WTC11 (cell line): Measurements from ENCODE around the gene ELP2. TPM values are rescaled to one million over a fixed set of nuclear protein-coding genes. Genes with fewer than 3 reads are reported as not detected.
"Not testable (repeated sequence)": the region's sequence is repeated elsewhere in the genome, so short reads cannot be mapped to it uniquely, and the experiment has no call there.

ENCODE experiments used
- ATAC-seq: fragments of 200-7000 bp; cut with Tn5 transposase; 2 replicates; pipeline ENCODE4 v1.10.0; 2021; ENCODE audit warnings: mild to moderate bottlenecking, moderate library complexity
- CTCF ChIA-PET: fragments of 300-600 bp; sonication (Branson Sonifier 250); formaldehyde crosslinking; loops from one replicate; lab custom pipeline; 2021; ENCODE audit warnings: antibody characterized with exemption; lab: Charles Lee
- POLR2A ChIA-PET: fragments of 350-600 bp; sonication (Branson Sonifier 250); formaldehyde crosslinking; loops from one replicate; lab custom pipeline; 2021; ENCODE audit warnings: antibody characterized with exemption; lab: Charles Lee
- DNase-seq: peaks from one replicate; pipeline ENCODE4 v3.0.0; 2021; ENCODE audit warnings: low spot score
- H3K27ac Mint-ChIP-seq: 2 replicates; pipeline ENCODE4 v1.8.0; 2021; ENCODE audit warnings: mixed read lengths
- H3K27me3 Mint-ChIP-seq: 2 replicates; pipeline ENCODE4 v1.8.0; 2021; ENCODE audit warnings: low read depth, mild to moderate bottlenecking, moderate library complexity, mixed read lengths
- H3K36me3 Mint-ChIP-seq: 2 replicates; pipeline ENCODE4 v1.8.0; 2021; ENCODE audit warnings: mixed read lengths
- H3K4me1 Mint-ChIP-seq: 2 replicates; pipeline ENCODE4 v1.8.0; 2022; ENCODE audit warnings: mixed read lengths
- H3K4me3 Mint-ChIP-seq: 2 replicates; pipeline ENCODE4 v1.8.0; 2021; ENCODE audit warnings: mild to moderate bottlenecking, moderate library complexity, mixed read lengths
- H3K9me3 Mint-ChIP-seq: 2 replicates; pipeline ENCODE4 v1.8.0; 2021; ENCODE audit warnings: mixed read lengths
- ATF6 ChIP-seq: sonication (generic); formaldehyde crosslinking; IDR thresholded peaks from 2 replicates; pipeline ENCODE4 v1.8.1; 2023; ENCODE audit warnings: mild to moderate bottlenecking, missing genetic modification reagents
- EMX1 ChIP-seq: fragments of 250-450 bp; sonication (Bioruptor Pico); IDR thresholded peaks from 2 replicates; pipeline ENCODE4 v1.8.0; 2021; ENCODE audit warnings: mild to moderate bottlenecking
- FOXK1 ChIP-seq: sonication (generic); formaldehyde crosslinking; IDR thresholded peaks from 2 replicates; pipeline ENCODE4 v1.8.0; 2022; ENCODE audit warnings: mild to moderate bottlenecking, moderate library complexity, missing genetic modification reagents
- FOXP1 ChIP-seq: sonication (generic); formaldehyde crosslinking; IDR thresholded peaks from 2 replicates; pipeline ENCODE4 v1.8.0; 2022; ENCODE audit warnings: missing genetic modification reagents, mild to moderate bottlenecking, moderate library complexity, borderline replicate concordance
- IRF1 ChIP-seq: sonication (generic); formaldehyde crosslinking; IDR thresholded peaks from 2 replicates; pipeline ENCODE4 v1.8.0; 2023; ENCODE audit warnings: missing genetic modification reagents
- MXD4 ChIP-seq: fragments of 250-450 bp; sonication (Bioruptor Pico); IDR thresholded peaks from 2 replicates; pipeline ENCODE4 v1.8.0; 2021; ENCODE audit warnings: mild to moderate bottlenecking, moderate library complexity, borderline replicate concordance
- PREB ChIP-seq: sonication (generic); formaldehyde crosslinking; IDR thresholded peaks from 2 replicates; pipeline ENCODE4 v1.8.1; 2022; ENCODE audit warnings: mild to moderate bottlenecking, missing genetic modification reagents, moderate library complexity, borderline replicate concordance
- SMAD3 ChIP-seq: sonication (generic); formaldehyde crosslinking; IDR thresholded peaks from 2 replicates; pipeline ENCODE4 v1.8.0; 2022; ENCODE audit warnings: missing genetic modification reagents, mild to moderate bottlenecking, borderline replicate concordance
- ZBTB43 ChIP-seq: sonication (generic); formaldehyde crosslinking; IDR thresholded peaks from 2 replicates; pipeline ENCODE4 v1.8.1; 2023; ENCODE audit warnings: mild to moderate bottlenecking, missing genetic modification reagents
- ZNF317 ChIP-seq: sonication (generic); formaldehyde crosslinking; IDR thresholded peaks from 2 replicates; pipeline ENCODE4 v1.8.1; 2023; ENCODE audit warnings: low read depth, mild to moderate bottlenecking, moderate library complexity, missing genetic modification reagents, borderline replicate concordance
- ZNF423 ChIP-seq: fragments of 250-450 bp; sonication (Bioruptor Pico); IDR thresholded peaks from 2 replicates; pipeline ENCODE4 v2.1.2; 2022; ENCODE audit warnings: mild to moderate bottlenecking, moderate library complexity
- ZNF512 ChIP-seq: sonication (generic); formaldehyde crosslinking; IDR thresholded peaks from 2 replicates; pipeline ENCODE4 v1.8.1; 2022; ENCODE audit warnings: missing genetic modification reagents, borderline replicate concordance
- ZNF671 ChIP-seq: fragments of 250-450 bp; sonication (Bioruptor Pico); IDR thresholded peaks from 2 replicates; pipeline ENCODE4 v1.8.0; 2021; ENCODE audit warnings: mild to moderate bottlenecking
- total RNA-seq: library from RNA; stranded (reverse); gene quantifications from 3 replicates; pipeline ENCODE4 v1.2.3, GENCODE V29; 2021
- TF ChIP-seq, protein P1 (sequence below): sonication (generic); formaldehyde crosslinking; conservative IDR thresholded peaks from 2 replicates; pipeline ENCODE4 v1.8.1; 2023; ENCODE audit warnings: mild to moderate bottlenecking, low read depth, missing genetic modification reagents, moderate library complexity
- TF ChIP-seq, protein P2 (sequence below): sonication (generic); formaldehyde crosslinking; IDR thresholded peaks from 2 replicates; pipeline ENCODE4 v1.8.0; 2023; ENCODE audit warnings: missing genetic modification reagents, mild to moderate bottlenecking, borderline replicate concordance
- TF ChIP-seq, protein P3 (sequence below): sonication (generic); formaldehyde crosslinking; conservative IDR thresholded peaks from 2 replicates; pipeline ENCODE4 v1.8.1; 2022; ENCODE audit warnings: mild to moderate bottlenecking, missing genetic modification reagents
- TF ChIP-seq, protein P4 (sequence below): sonication (generic); formaldehyde crosslinking; IDR thresholded peaks from 2 replicates; pipeline ENCODE4 v1.8.0; 2022; ENCODE audit warnings: mild to moderate bottlenecking, missing genetic modification reagents

Gene ELP2
- total RNA-seq, 1 experiment from 2014 or later, result 141 TPM

DNA sequence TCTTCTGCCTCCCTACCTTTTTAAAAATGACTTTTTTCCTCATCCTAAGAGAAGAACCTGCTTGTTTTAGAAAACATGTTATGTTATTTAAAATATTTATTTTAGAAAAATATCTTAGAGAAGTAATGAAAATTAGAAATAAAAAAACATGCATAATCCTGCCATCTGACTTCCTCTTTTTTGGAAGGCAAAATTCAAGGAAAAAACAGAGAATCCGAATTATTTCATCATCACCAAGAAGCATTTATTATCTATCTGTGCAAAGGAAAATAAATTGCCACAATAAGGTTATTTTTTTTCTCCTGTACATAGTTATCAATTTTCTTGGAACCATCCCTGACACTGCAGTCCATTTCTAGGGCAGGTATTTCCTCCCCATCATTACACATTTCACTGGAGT, 15.0 kb upstream of the ELP2 start (continued):
- TF ChIP-seq, protein P1, sequence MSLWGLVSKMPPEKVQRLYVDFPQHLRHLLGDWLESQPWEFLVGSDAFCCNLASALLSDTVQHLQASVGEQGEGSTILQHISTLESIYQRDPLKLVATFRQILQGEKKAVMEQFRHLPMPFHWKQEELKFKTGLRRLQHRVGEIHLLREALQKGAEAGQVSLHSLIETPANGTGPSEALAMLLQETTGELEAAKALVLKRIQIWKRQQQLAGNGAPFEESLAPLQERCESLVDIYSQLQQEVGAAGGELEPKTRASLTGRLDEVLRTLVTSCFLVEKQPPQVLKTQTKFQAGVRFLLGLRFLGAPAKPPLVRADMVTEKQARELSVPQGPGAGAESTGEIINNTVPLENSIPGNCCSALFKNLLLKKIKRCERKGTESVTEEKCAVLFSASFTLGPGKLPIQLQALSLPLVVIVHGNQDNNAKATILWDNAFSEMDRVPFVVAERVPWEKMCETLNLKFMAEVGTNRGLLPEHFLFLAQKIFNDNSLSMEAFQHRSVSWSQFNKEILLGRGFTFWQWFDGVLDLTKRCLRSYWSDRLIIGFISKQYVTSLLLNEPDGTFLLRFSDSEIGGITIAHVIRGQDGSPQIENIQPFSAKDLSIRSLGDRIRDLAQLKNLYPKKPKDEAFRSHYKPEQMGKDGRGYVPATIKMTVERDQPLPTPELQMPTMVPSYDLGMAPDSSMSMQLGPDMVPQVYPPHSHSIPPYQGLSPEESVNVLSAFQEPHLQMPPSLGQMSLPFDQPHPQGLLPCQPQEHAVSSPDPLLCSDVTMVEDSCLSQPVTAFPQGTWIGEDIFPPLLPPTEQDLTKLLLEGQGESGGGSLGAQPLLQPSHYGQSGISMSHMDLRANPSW (CRISPR knock-in tag), result no peak
- no peak for TF ChIP-seq FOXP1
- no peak for TF ChIP-seq IRF1
- no peak for TF ChIP-seq SMAD3 (CRISPR knock-in tag)
- TF ChIP-seq ZNF423 (CRISPR knock-in tag), result no peak
- TF ChIP-seq EMX1 (CRISPR knock-in tag), result no peak

- H3K27me3 Mint-ChIP-seq, H3K4me3 Mint-ChIP-seq, DNase-seq, CTCF ChIA-PET, POLR2A ChIA-PET, H3K27ac Mint-ChIP-seq, H3K4me1 Mint-ChIP-seq, H3K9me3 Mint-ChIP-seq, ATAC-seq: not testable (repeated sequence)
- peaks cover 71% of the 10 kb centered on the region for H3K36me3 Mint-ChIP-seq
Observed at GRCh38 chr18:36116771-36117170, 12.9 kb upstream of the ELP2 start.

- H3K9me3 Mint-ChIP-seq, result no peaks in the 10 kb centered on the region
- no peak for ATAC-seq
- no peak for TF ChIP-seq FOXK1
- TF ChIP-seq ATF6 (CRISPR knock-in tag), result no peak
- no peak for TF ChIP-seq ZNF512 (CRISPR knock-in tag)
- TF ChIP-seq PREB (CRISPR knock-in tag), result no peak
- TF ChIP-seq ZBTB43 (CRISPR knock-in tag), result no peak
- no peak for TF ChIP-seq EMX1 (CRISPR knock-in tag)
- TF ChIP-seq, protein P2, sequence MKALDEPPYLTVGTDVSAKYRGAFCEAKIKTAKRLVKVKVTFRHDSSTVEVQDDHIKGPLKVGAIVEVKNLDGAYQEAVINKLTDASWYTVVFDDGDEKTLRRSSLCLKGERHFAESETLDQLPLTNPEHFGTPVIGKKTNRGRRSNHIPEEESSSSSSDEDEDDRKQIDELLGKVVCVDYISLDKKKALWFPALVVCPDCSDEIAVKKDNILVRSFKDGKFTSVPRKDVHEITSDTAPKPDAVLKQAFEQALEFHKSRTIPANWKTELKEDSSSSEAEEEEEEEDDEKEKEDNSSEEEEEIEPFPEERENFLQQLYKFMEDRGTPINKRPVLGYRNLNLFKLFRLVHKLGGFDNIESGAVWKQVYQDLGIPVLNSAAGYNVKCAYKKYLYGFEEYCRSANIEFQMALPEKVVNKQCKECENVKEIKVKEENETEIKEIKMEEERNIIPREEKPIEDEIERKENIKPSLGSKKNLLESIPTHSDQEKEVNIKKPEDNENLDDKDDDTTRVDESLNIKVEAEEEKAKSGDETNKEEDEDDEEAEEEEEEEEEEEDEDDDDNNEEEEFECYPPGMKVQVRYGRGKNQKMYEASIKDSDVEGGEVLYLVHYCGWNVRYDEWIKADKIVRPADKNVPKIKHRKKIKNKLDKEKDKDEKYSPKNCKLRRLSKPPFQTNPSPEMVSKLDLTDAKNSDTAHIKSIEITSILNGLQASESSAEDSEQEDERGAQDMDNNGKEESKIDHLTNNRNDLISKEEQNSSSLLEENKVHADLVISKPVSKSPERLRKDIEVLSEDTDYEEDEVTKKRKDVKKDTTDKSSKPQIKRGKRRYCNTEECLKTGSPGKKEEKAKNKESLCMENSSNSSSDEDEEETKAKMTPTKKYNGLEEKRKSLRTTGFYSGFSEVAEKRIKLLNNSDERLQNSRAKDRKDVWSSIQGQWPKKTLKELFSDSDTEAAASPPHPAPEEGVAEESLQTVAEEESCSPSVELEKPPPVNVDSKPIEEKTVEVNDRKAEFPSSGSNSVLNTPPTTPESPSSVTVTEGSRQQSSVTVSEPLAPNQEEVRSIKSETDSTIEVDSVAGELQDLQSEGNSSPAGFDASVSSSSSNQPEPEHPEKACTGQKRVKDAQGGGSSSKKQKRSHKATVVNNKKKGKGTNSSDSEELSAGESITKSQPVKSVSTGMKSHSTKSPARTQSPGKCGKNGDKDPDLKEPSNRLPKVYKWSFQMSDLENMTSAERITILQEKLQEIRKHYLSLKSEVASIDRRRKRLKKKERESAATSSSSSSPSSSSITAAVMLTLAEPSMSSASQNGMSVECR (CRISPR knock-in tag), result no peak
- no peak for TF ChIP-seq ZNF671 (CRISPR knock-in tag)
- TF ChIP-seq ZNF317 (CRISPR knock-in tag), result no peak
- TF ChIP-seq, protein P3, sequence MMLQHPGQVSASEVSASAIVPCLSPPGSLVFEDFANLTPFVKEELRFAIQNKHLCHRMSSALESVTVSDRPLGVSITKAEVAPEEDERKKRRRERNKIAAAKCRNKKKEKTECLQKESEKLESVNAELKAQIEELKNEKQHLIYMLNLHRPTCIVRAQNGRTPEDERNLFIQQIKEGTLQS (CRISPR knock-in tag), result no peak
- TF ChIP-seq MXD4 (CRISPR knock-in tag), result no peak
- TF ChIP-seq, protein P4, sequence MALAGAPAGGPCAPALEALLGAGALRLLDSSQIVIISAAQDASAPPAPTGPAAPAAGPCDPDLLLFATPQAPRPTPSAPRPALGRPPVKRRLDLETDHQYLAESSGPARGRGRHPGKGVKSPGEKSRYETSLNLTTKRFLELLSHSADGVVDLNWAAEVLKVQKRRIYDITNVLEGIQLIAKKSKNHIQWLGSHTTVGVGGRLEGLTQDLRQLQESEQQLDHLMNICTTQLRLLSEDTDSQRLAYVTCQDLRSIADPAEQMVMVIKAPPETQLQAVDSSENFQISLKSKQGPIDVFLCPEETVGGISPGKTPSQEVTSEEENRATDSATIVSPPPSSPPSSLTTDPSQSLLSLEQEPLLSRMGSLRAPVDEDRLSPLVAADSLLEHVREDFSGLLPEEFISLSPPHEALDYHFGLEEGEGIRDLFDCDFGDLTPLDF, result no peak
Observed at GRCh38 chr18:36120297-36120696, 9.4 kb upstream of the ELP2 start.

More at GRCh38 chr18:36120297-36120696, 9.4 kb upstream of the ELP2 start:
- Mint-ChIP-seq H3K27me3 (no peaks in the 10 kb centered on the region), H3K4me1 (no peaks in the 10 kb centered on the region), H3K4me3 (no peak overlapping the region), H3K27ac (no peak overlapping the region; the same call in 1 of the 2 replicates), H3K36me3 (peaks cover 73% of the 10 kb centered on the region)
- POLR2A ChIA-PET, result no interaction called here
- no peak for DNase-seq
- CTCF ChIA-PET, result no interaction called here
